GM23338 (cell line): ENCODE measurements around the gene ZC3H7A. TPM values are rescaled to one million over a fixed set of nuclear protein-coding genes. Genes with fewer than 3 reads are reported as not detected.

Experiments used
- ATAC-seq: fragments of 200-7000 bp; cut with Tn5 transposase; 3 replicates; pipeline ENCODE4 v1.9.1; 2020
- DNase-seq: peaks from one replicate; pipeline ENCODE4 v3.0.0-alpha.2; 2015; ENCODE audit warnings: low spot score
- H2AFZ ChIP-seq: fragments of 200-600 bp; sonication (generic); 2 replicates; pipeline ENCODE4 v1.8.0; 2016; ENCODE audit warnings: antibody characterized with exemption, mild to moderate bottlenecking, moderate library complexity
- H3F3A ChIP-seq: fragments of 200-600 bp; sonication (generic); replicated peaks from 2 replicates; pipeline ENCODE4 v1.8.0; 2017; ENCODE audit warnings: antibody characterized with exemption, mixed run types, low read depth
- H3K27ac ChIP-seq: fragments of 200-600 bp; sonication (generic); 2 replicates; pipeline ENCODE4 v1.6.1; 2016; ENCODE audit warnings: low read depth
- H3K27me3 ChIP-seq: fragments of 200-600 bp; sonication (generic); 2 replicates; pipeline ENCODE4 v1.8.0; 2016; ENCODE audit warnings: mild to moderate bottlenecking, mixed run types, moderate library complexity; ENCODE audit not compliant: insufficient read depth
- H3K36me3 ChIP-seq: fragments of 200-600 bp; sonication (generic); 2 replicates; pipeline ENCODE4 v1.8.0; 2016; ENCODE audit warnings: mild to moderate bottlenecking; ENCODE audit not compliant: insufficient read depth
- H3K4me1 ChIP-seq: fragments of 200-600 bp; sonication (generic); 2 replicates; pipeline ENCODE4 v1.8.0; 2016; ENCODE audit warnings: mild to moderate bottlenecking, moderate library complexity; ENCODE audit not compliant: insufficient read depth
- H3K4me2 ChIP-seq: fragments of 200-600 bp; sonication (generic); 2 replicates; pipeline ENCODE4 v1.7.1; 2017; ENCODE audit warnings: mixed run types
- H3K4me3 ChIP-seq: fragments of 200-600 bp; sonication (generic); 2 replicates; pipeline ENCODE4 v1.6.1; 2016; ENCODE audit warnings: mixed run types
- H3K79me2 ChIP-seq: fragments of 200-600 bp; sonication (generic); replicated peaks from 2 replicates; pipeline ENCODE4 v1.8.0; 2017; ENCODE audit warnings: mild to moderate bottlenecking; ENCODE audit not compliant: insufficient read depth
- H3K9me2 ChIP-seq: fragments of 200-600 bp; sonication (generic); 2 replicates; pipeline ENCODE4 v1.8.0; 2017; ENCODE audit not compliant: insufficient read depth
- H4K20me1 ChIP-seq: fragments of 200-600 bp; sonication (generic); replicated peaks from 2 replicates; pipeline ENCODE4 v1.8.0; 2017; ENCODE audit warnings: mild to moderate bottlenecking; ENCODE audit not compliant: insufficient read depth
- H3K27ac Mint-ChIP-seq: 2 replicates; pipeline ENCODE4 v1.8.0; 2020; ENCODE audit warnings: inconsistent platforms, mild to moderate bottlenecking, moderate library complexity, mixed read lengths
- H3K27me3 Mint-ChIP-seq: 3 replicates; pipeline ENCODE4 v1.8.0; 2022; ENCODE audit warnings: low read depth, mild to moderate bottlenecking, moderate library complexity, mixed read lengths, inconsistent platforms; ENCODE audit not compliant: insufficient read depth, poor library complexity
- H3K36me3 Mint-ChIP-seq: 3 replicates; pipeline ENCODE4 v1.8.0; 2021; ENCODE audit warnings: low read depth, mild to moderate bottlenecking, inconsistent platforms, moderate library complexity, mixed read lengths
- H3K4me1 Mint-ChIP-seq: 3 replicates; pipeline ENCODE4 v1.8.0; 2020; ENCODE audit warnings: mild to moderate bottlenecking, inconsistent platforms, mixed read lengths
- H3K4me3 Mint-ChIP-seq: 3 replicates; pipeline ENCODE4 v1.8.0; 2021; ENCODE audit warnings: moderate library complexity, mild to moderate bottlenecking, inconsistent platforms, mixed read lengths
- H3K9me3 Mint-ChIP-seq: 3 replicates; pipeline ENCODE4 v1.8.0; 2020; ENCODE audit warnings: moderate library complexity, mild to moderate bottlenecking, inconsistent platforms, mixed read lengths
- CREB1 ChIP-seq: fragments of 250-450 bp; sonication (Bioruptor Pico); IDR thresholded peaks from 2 replicates; pipeline ENCODE4 v1.5.0; 2020; ENCODE audit warnings: low read depth, mild to moderate bottlenecking, moderate library complexity
- CTCF ChIP-seq, 2 experiments: fragments of 200-600 bp in 1 of 2; sonication (generic) in 1 of 2; conservative IDR thresholded peaks; 2 replicates each; pipeline versions ENCODE4 v1.5.1 to v1.6.1; 2016 to 2017; ENCODE audit warnings: antibody characterized with exemption in 2 of 2, low read depth in 2 of 2, mild to moderate bottlenecking in 2 of 2, moderate library complexity in 1 of 2
- ETS1 ChIP-seq: IDR thresholded peaks from 2 replicates; pipeline ENCODE4 v1.6.1; 2016; ENCODE audit warnings: antibody characterized with exemption
- EZH2 ChIP-seq: fragments of 200-600 bp; sonication (generic); IDR thresholded peaks from one replicate; pipeline ENCODE4 v1.8.0; 2017; ENCODE audit warnings: antibody characterized with exemption, mild to moderate bottlenecking, low read depth; ENCODE audit not compliant: unreplicated experiment
- EZH2phosphoT487 ChIP-seq: fragments of 200-600 bp; sonication (generic); IDR thresholded peaks from one replicate; pipeline ENCODE4 v1.8.1; 2018; ENCODE audit warnings: antibody characterized with exemption; ENCODE audit not compliant: unreplicated experiment
- JUNB ChIP-seq: IDR thresholded peaks from one replicate; pipeline ENCODE4 v1.6.1; 2016; ENCODE audit warnings: antibody characterized with exemption; ENCODE audit not compliant: unreplicated experiment
- NANOG ChIP-seq: IDR thresholded peaks from 2 replicates; pipeline ENCODE4 v1.6.1; 2016; ENCODE audit warnings: antibody characterized with exemption, borderline replicate concordance
- POLR2AphosphoS5 ChIP-seq: IDR thresholded peaks from 2 replicates; pipeline ENCODE4 v1.6.1; 2016; ENCODE audit warnings: antibody characterized with exemption, low read depth
- REST ChIP-seq: IDR thresholded peaks from one replicate; pipeline ENCODE4 v1.6.1; 2018; ENCODE audit warnings: antibody characterized with exemption; ENCODE audit not compliant: unreplicated experiment
- STAT1 ChIP-seq: IDR thresholded peaks from one replicate; pipeline ENCODE4 v1.6.1; 2016; ENCODE audit warnings: antibody characterized with exemption; ENCODE audit not compliant: unreplicated experiment
- ZNF114 ChIP-seq: fragments of 250-450 bp; sonication (Bioruptor Pico); IDR thresholded peaks from 2 replicates; pipeline ENCODE4 v1.5.0; 2020; ENCODE audit warnings: mild to moderate bottlenecking, moderate library complexity
- ZNF331 ChIP-seq: fragments of 250-450 bp; sonication (Bioruptor Pico); IDR thresholded peaks from 2 replicates; pipeline ENCODE4 v1.5.0; 2020; ENCODE audit warnings: low read depth, mild to moderate bottlenecking, moderate library complexity
- ZNF462 ChIP-seq: fragments of 250-450 bp; sonication (Bioruptor Pico); IDR thresholded peaks from 2 replicates; pipeline ENCODE4 v1.5.0; 2020; ENCODE audit warnings: mild to moderate bottlenecking, moderate library complexity
- polyA plus RNA-seq: library from polyadenylated mRNA; unstranded; fragments of >200 nt; fragmentation: Nextera tagmentation; extraction: Ambion mirVana; gene quantifications from 2 replicates; pipeline ENCODE4 v1.2.1, GENCODE V29; 2016
- total RNA-seq: library from RNA; depleted of rRNA; stranded (reverse); fragments of >200 nt; shearing (Covaris generic); gene quantifications from 2 replicates; pipeline ENCODE4 v1.2.3, GENCODE V29; 2014

Gene ZC3H7A
- total and polyA plus RNA-seq, 2 experiments from 2014 or later, result 32.7 to 42.2 TPM

GRCh38 chr16:11747949-11748403, 49.1 kb downstream of the ZC3H7A start:
- Mint-ChIP-seq H3K36me3 (peaks cover 28% of the 10 kb centered on the region), H3K27me3 (peaks cover 13% of the 10 kb centered on the region), H3K4me1 (peaks cover 10% of the 10 kb centered on the region), H3K27ac (0 out of 2 replicates have a peak overlapping the region, but pooled peaks have one; percentile 20), H3K4me3 (no peak overlapping the region), H3K9me3 (no peaks in the 10 kb centered on the region)
- DNase-seq (no peak), ATAC-seq (no peak)
- Histone ChIP-seq H3K4me3 (no peak overlapping the region), H2AFZ (no peak overlapping the region), H3K9me2 (no peaks in the 10 kb centered on the region), H3K27ac (no peak overlapping the region), H3K79me2 (no peaks in the 10 kb centered on the region), H3K36me3 (peaks cover 21% of the 10 kb centered on the region), H3K4me1 (no peaks in the 10 kb centered on the region; the same call in 1 of the 2 replicates), H3K4me2 (no peak overlapping the region), H3F3A (0 out of 2 replicates have a peak, but pooled peaks cover 5% of the 10 kb centered on the region), H3K27me3 (no peaks in the 10 kb centered on the region), H4K20me1 (0 out of 2 replicates have a peak, but pooled peaks cover 2% of the 10 kb centered on the region)
- TF ChIP-seq NANOG, result no peak
- no peak for TF ChIP-seq ZNF462
- TF ChIP-seq EZH2phosphoT487, result no peak
- TF ChIP-seq STAT1, result no peak
- no peak for TF ChIP-seq JUNB
- TF ChIP-seq ZNF114 (CRISPR knock-in tag), result no peak
- no peak for TF ChIP-seq REST
- TF ChIP-seq CREB1 (CRISPR knock-in tag), result no peak
- TF ChIP-seq ZNF331 (CRISPR knock-in tag), result no peak
- TF ChIP-seq POLR2AphosphoS5, result no peak
- no peak for TF ChIP-seq CTCF (conservative IDR thresholded peaks at IDR 0.05; ENCODE audit: low read depth in 2 of 2)
- no peak for TF ChIP-seq ETS1
- no peak for TF ChIP-seq EZH2
